Body of pancreas (tissue), 4 donors: ENCODE results near the gene ARHGEF4.

Experiments used
- CTCF ChIP-seq, 7 experiments: fragments of 450-650 bp in 4 of 7; fragments of 200-600 bp in 3 of 7; sonication (generic) in 3 of 7; IDR thresholded peaks; one replicate each; pipeline ENCODE4 v1.5.1; 2016 to 2019; ENCODE audit warnings: antibody characterized with exemption in 7 of 7
- POLR2A ChIP-seq, 3 donors: fragments of 450-650 bp; IDR thresholded peaks; one replicate each; pipeline ENCODE4 v1.6.1; 2016; ENCODE audit warnings: antibody characterized with exemption in 3 of 3, mild to moderate bottlenecking in 2 of 3

GRCh38 chr2:131094463-131095281 is 258.0 kb downstream of the ARHGEF4 start:
- no peak for TF ChIP-seq CTCF (IDR thresholded peaks at IDR 0.05)
- TF ChIP-seq POLR2A (IDR thresholded peaks at IDR 0.05) = no peak
